Measurements from ENCODE around the gene NPPA. TPM values are rescaled to one million over a fixed set of nuclear protein-coding genes. Genes with fewer than 3 reads are reported as not detected.

The NPPA gene
- total RNA-seq, 5 donors from 2014 or later (not counting 1 experiment from before 2014, with no cell fraction given): not detected

- WGBS (ENCODE audit: insufficient coverage): 94% methylated on average over 12 of the region's 13 CpGs
- H3K36me3 ChIP-seq (ENCODE audit: control insufficient read depth in 2 of 2, extremely low read depth in 1 of 2, insufficient read depth in 1 of 2, low read length in 1 of 2): peaks cover 37 to 70% of the 10 kb centered on the region in 2 donors
- CTCF ChIA-PET: no interaction called here
These were observed 13.7 kb downstream of the NPPA start for GRCh38 chr1:11833900-11834299.

DNA sequence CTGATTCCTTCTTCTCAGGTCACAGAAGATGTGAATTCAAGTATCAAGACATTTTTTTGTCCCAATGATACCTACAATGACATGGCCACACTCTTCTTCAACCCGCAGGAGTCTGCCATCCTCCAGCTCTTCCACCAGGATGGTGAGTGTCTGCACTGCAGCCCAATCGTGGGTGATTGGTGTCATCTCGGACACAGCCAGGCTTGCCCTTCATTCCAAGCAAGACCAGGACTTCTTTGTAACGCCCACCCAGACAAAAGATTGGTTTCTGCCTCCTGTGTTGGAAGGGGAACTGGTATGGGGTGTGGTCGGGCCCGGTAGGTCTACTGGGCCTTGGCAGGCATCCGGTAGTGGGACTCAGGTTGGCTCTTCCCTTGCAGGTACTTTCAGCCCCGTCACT, 14.1 kb downstream of the NPPA start:
- H3K4me1 Mint-ChIP-seq: peaks cover 0 to 2% (median 2%) of the 10 kb centered on the region in 3 donors
- H3K27ac ChIP-seq (ENCODE audit: low read length): no peak overlapping the region
- peaks cover 32% of the 10 kb centered on the region for H3K36me3 Mint-ChIP-seq
- H3K27me3 Mint-ChIP-seq: no peaks in the 10 kb centered on the region
- no peak for DNase-seq
- peaks cover 41 to 73% of the 10 kb centered on the region in 2 donors for H3K36me3 ChIP-seq (ENCODE audit: control insufficient read depth in 2 of 2, extremely low read depth in 1 of 2, insufficient read depth in 1 of 2, low read length in 1 of 2)
- H3K27ac Mint-ChIP-seq: no peak overlapping the region
- ChIA-PET CTCF (no interaction called here), POLR2A (no interaction called here)
- no peak overlapping the region for H3K4me3 ChIP-seq (ENCODE audit: control insufficient read depth in 1 of 2, extremely low read depth in 1 of 2, low read length in 1 of 2)
- no peak overlapping the region for H3K4me3 Mint-ChIP-seq
- ATAC-seq (replicated peaks in 1 of 4): no peak
- H3K4me1 ChIP-seq (ENCODE audit: control insufficient read depth in 1 of 2, extremely low read depth in 1 of 2, insufficient read depth in 2 of 2, low read length in 2 of 2): no peaks in the 10 kb centered on the region
- H3K27me3 ChIP-seq (replicated peaks in 1 of 2; ENCODE audit: control insufficient read depth in 2 of 2, extremely low read depth in 1 of 2, insufficient read depth in 2 of 2, low read length in 1 of 2): no peaks in the 10 kb centered on the region
- 88% methylated on average over 7 of the region's 8 CpGs for WGBS (ENCODE audit: insufficient coverage)
- no peaks in the 10 kb centered on the region for H3K9me3 Mint-ChIP-seq
- H3K9me3 ChIP-seq: no peaks in the 10 kb centered on the region

More at GRCh38 chr1:11833900-11834299, 13.7 kb downstream of the NPPA start:
- DNase-seq: no peak
- Histone ChIP-seq H3K9me3 (no peaks in the 10 kb centered on the region), H3K4me3 (ENCODE audit: control insufficient read depth in 1 of 2, extremely low read depth in 1 of 2, low read length in 1 of 2) (no peak overlapping the region), H3K4me1 (ENCODE audit: control insufficient read depth in 1 of 2, extremely low read depth in 1 of 2, insufficient read depth in 2 of 2, low read length in 2 of 2) (no peaks in the 10 kb centered on the region), H3K27me3 (replicated peaks in 1 of 2; ENCODE audit: control insufficient read depth in 2 of 2, extremely low read depth in 1 of 2, insufficient read depth in 2 of 2, low read length in 1 of 2) (no peaks in the 10 kb centered on the region), H3K27ac (ENCODE audit: low read length) (no peak overlapping the region)
- Mint-ChIP-seq H3K36me3 (peaks cover 36% of the 10 kb centered on the region), H3K9me3 (no peaks in the 10 kb centered on the region), H3K27me3 (no peaks in the 10 kb centered on the region), H3K27ac (no peak overlapping the region), H3K4me3 (no peak overlapping the region), H3K4me1 (peaks cover 2 to 6% (median 6%) of the 10 kb centered on the region in 3 donors)
- POLR2A ChIA-PET: no interaction called here
- no peak for ATAC-seq (replicated peaks in 1 of 4)

DNA sequence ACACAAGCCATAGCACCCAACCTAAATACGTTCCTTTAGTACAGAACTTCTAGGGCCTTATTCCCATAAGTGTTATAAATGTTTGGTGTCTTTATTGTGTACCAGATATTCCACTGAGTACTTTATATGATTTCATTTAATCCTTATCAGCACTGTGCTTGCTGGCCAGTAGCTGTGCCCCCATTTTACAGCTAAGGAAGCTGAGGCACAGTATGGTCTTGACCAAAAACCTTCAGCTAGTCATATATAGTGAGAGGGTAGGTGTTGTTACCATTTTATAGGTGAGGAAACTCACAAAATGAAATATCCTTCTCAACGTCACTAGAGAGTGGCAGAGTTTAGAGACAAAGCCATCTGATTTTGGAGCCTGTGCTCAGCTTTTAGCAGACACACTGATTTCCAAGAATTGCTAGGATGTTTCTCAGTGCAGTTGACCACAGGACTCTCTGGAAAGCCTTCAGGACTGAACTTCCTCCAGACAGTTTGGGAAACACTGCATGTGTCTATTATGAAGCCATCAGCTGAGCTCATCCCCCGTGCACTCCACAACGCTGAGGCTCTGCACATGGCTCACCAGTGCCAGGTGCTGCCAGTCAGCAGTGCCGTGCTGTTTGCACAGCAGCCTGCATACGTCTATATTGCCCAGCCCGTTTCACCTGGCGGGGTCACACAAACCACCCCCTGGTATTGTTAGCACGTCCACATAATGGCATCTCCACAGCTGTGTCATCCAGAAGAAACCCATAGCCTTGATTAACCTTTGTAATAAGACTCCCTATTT, 15.4 kb downstream of the NPPA start:
- no peaks in the 10 kb centered on the region for H3K4me1 Mint-ChIP-seq
- no peaks in the 10 kb centered on the region for H3K9me3 ChIP-seq
- ATAC-seq (replicated peaks in 1 of 4): no peak
- no peaks in the 10 kb centered on the region for H3K4me1 ChIP-seq (ENCODE audit: control insufficient read depth in 1 of 2, extremely low read depth in 1 of 2, insufficient read depth in 2 of 2, low read length in 2 of 2)
- H3K4me3 ChIP-seq (ENCODE audit: control insufficient read depth in 1 of 2, extremely low read depth in 1 of 2, low read length in 1 of 2): no peak overlapping the region
- H3K27me3 ChIP-seq (replicated peaks in 1 of 2; ENCODE audit: control insufficient read depth in 2 of 2, extremely low read depth in 1 of 2, insufficient read depth in 2 of 2, low read length in 1 of 2): no peaks in the 10 kb centered on the region
- H3K36me3 Mint-ChIP-seq: peaks cover 35% of the 10 kb centered on the region
- no peak overlapping the region for H3K27ac ChIP-seq (ENCODE audit: low read length)
- no peaks in the 10 kb centered on the region for H3K9me3 Mint-ChIP-seq
- 81% methylated on average over 7 of the region's 9 CpGs for WGBS (ENCODE audit: insufficient coverage)
- H3K36me3 ChIP-seq (ENCODE audit: control insufficient read depth in 2 of 2, extremely low read depth in 1 of 2, insufficient read depth in 1 of 2, low read length in 1 of 2): peaks cover 36 to 71% of the 10 kb centered on the region in 2 donors
- H3K27me3 Mint-ChIP-seq: no peaks in the 10 kb centered on the region
- ChIA-PET POLR2A (no interaction called here), CTCF (no interaction called here)
- no peak for DNase-seq
- H3K27ac Mint-ChIP-seq: no peak overlapping the region
- no peak overlapping the region for H3K4me3 Mint-ChIP-seq

- Histone ChIP-seq H3K4me1 (ENCODE audit: control insufficient read depth in 1 of 2, extremely low read depth in 1 of 2, insufficient read depth in 2 of 2, low read length in 2 of 2) (no peaks in the 10 kb centered on the region), H3K27ac (ENCODE audit: low read length) (no peak overlapping the region), H3K4me3 (ENCODE audit: control insufficient read depth in 1 of 2, extremely low read depth in 1 of 2, low read length in 1 of 2) (no peak overlapping the region), H3K9me3 (no peaks in the 10 kb centered on the region), H3K27me3 (replicated peaks in 1 of 2; ENCODE audit: control insufficient read depth in 2 of 2, extremely low read depth in 1 of 2, insufficient read depth in 2 of 2, low read length in 1 of 2) (no peaks in the 10 kb centered on the region), H3K36me3 (ENCODE audit: control insufficient read depth in 2 of 2, extremely low read depth in 1 of 2, insufficient read depth in 1 of 2, low read length in 1 of 2) (peaks cover 18 to 61% of the 10 kb centered on the region in 2 donors)
- no peak overlapping the region for H3K27ac Mint-ChIP-seq
- H3K36me3 Mint-ChIP-seq: peaks cover 40% of the 10 kb centered on the region
- WGBS (ENCODE audit: insufficient coverage): 95% methylated on average over 15 of the region's 19 CpGs
- no peaks in the 10 kb centered on the region for H3K27me3 Mint-ChIP-seq
- H3K9me3 Mint-ChIP-seq: no peaks in the 10 kb centered on the region
- DNase-seq (no peak), ATAC-seq (replicated peaks in 1 of 4) (no peak)
- no peak overlapping the region for H3K4me3 Mint-ChIP-seq
- POLR2A ChIA-PET: no interaction called here
- CTCF ChIA-PET: interaction anchor here in 1 of 2 donors (0.6 kb wide), 1 partner anchor 725 kb away, joined by 8 read pairs; no protein-coding TSS in a partner anchor
- no peaks in the 10 kb centered on the region for H3K4me1 Mint-ChIP-seq
These were observed 19.1 kb downstream of the NPPA start for GRCh38 chr1:11828511-11828910.

GRCh38 chr1:11826946-11827345, 20.6 kb downstream of the NPPA start:
- Mint-ChIP-seq H3K36me3 (peaks cover 37% of the 10 kb centered on the region), H3K9me3 (no peaks in the 10 kb centered on the region), H3K27ac (no peak overlapping the region), H3K4me3 (no peak overlapping the region), H3K27me3 (no peaks in the 10 kb centered on the region), H3K4me1 (no peaks in the 10 kb centered on the region)
- DNase-seq (no peak), ATAC-seq (replicated peaks in 1 of 4) (no peak)
- ChIA-PET POLR2A (no interaction called here), CTCF (no interaction called here)
- Histone ChIP-seq H3K27ac (ENCODE audit: low read length) (no peak overlapping the region), H3K9me3 (no peaks in the 10 kb centered on the region), H3K27me3 (replicated peaks in 1 of 2; ENCODE audit: control insufficient read depth in 2 of 2, extremely low read depth in 1 of 2, insufficient read depth in 2 of 2, low read length in 1 of 2) (no peaks in the 10 kb centered on the region), H3K36me3 (ENCODE audit: control insufficient read depth in 2 of 2, extremely low read depth in 1 of 2, insufficient read depth in 1 of 2, low read length in 1 of 2) (peaks cover 12 to 54% of the 10 kb centered on the region in 2 donors), H3K4me3 (ENCODE audit: control insufficient read depth in 1 of 2, extremely low read depth in 1 of 2, low read length in 1 of 2) (no peak overlapping the region), H3K4me1 (ENCODE audit: control insufficient read depth in 1 of 2, extremely low read depth in 1 of 2, insufficient read depth in 2 of 2, low read length in 2 of 2) (no peaks in the 10 kb centered on the region)
- WGBS (ENCODE audit: insufficient coverage): no CpG with 5 or more reads among the region's 9 CpGs

- ChIA-PET POLR2A (no interaction called here), CTCF (no interaction called here)
- H3K4me3 Mint-ChIP-seq: no peak overlapping the region
- H3K27me3 Mint-ChIP-seq: no peaks in the 10 kb centered on the region
- no peaks in the 10 kb centered on the region for H3K27me3 ChIP-seq (replicated peaks in 1 of 2; ENCODE audit: control insufficient read depth in 2 of 2, extremely low read depth in 1 of 2, insufficient read depth in 2 of 2, low read length in 1 of 2)
- H3K27ac Mint-ChIP-seq: no peak overlapping the region
- ATAC-seq (replicated peaks in 1 of 4) (no peak), DNase-seq (no peak)
- H3K4me1 Mint-ChIP-seq: no peaks in the 10 kb centered on the region
- no peaks in the 10 kb centered on the region for H3K9me3 Mint-ChIP-seq
- no peaks in the 10 kb centered on the region for H3K4me1 ChIP-seq (ENCODE audit: control insufficient read depth in 1 of 2, extremely low read depth in 1 of 2, insufficient read depth in 2 of 2, low read length in 2 of 2)
- peaks cover 20 to 57% of the 10 kb centered on the region in 2 donors for H3K36me3 ChIP-seq (ENCODE audit: control insufficient read depth in 2 of 2, extremely low read depth in 1 of 2, insufficient read depth in 1 of 2, low read length in 1 of 2)
- no peaks in the 10 kb centered on the region for H3K9me3 ChIP-seq
- peaks cover 41% of the 10 kb centered on the region for H3K36me3 Mint-ChIP-seq
- no peak overlapping the region for H3K4me3 ChIP-seq (ENCODE audit: control insufficient read depth in 1 of 2, extremely low read depth in 1 of 2, low read length in 1 of 2)
- no peak overlapping the region for H3K27ac ChIP-seq (ENCODE audit: low read length)
- WGBS (ENCODE audit: insufficient coverage): 91% methylated on average over 3 of the region's 7 CpGs
These were observed 22.5 kb downstream of the NPPA start for GRCh38 chr1:11825131-11825530.

Data from T-cell (primary cell).